ENCODE measurements around the gene MDFIC. TPM values are rescaled to one million over a fixed set of nuclear protein-coding genes. Genes with fewer than 3 reads are reported as not detected.

Gene MDFIC
- total RNA-seq, 2 experiments from 2014 or later: 55.9 to 57.1 TPM

DNA sequence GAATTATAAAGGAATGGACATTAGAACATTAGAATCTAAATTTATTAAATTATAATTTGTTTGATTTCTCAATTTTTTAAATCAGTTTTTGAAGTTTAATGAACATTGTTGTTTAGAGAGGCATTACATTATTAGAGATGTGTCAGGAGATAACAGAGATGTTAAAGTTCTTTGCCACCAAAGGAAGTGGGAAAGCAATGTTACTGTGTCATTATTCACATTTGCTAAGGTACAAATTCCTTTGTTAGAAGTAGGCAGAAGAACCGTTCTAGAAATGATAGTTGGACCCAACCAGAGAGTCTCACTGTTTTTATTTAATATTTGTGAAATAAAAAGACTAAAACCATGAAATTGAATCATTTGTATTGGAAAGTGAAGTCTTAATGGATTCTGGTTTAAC lies 92.9 kb downstream of the MDFIC start:
- no peaks in the 10 kb centered on the region for H3K9me3 Mint-ChIP-seq
- peaks cover 28% of the 10 kb centered on the region for H3K36me3 Mint-ChIP-seq
- DNase-seq: no peak
- no peak overlapping the region for H3K4me3 Mint-ChIP-seq
- H3K27me3 Mint-ChIP-seq: no peaks in the 10 kb centered on the region
- H3K4me1 Mint-ChIP-seq: peaks cover 9% of the 10 kb centered on the region
- no peak overlapping the region for H3K27ac Mint-ChIP-seq

GRCh38 chr7:115015619-115016018 lies 93.7 kb downstream of the MDFIC start:
- no peaks in the 10 kb centered on the region for H3K27me3 Mint-ChIP-seq
- no peak overlapping the region for H3K27ac Mint-ChIP-seq
- peaks cover 6% of the 10 kb centered on the region for H3K4me1 Mint-ChIP-seq
- H3K36me3 Mint-ChIP-seq: peaks cover 27% of the 10 kb centered on the region
- no peaks in the 10 kb centered on the region for H3K9me3 Mint-ChIP-seq
- no peak for DNase-seq
- no peak overlapping the region for H3K4me3 Mint-ChIP-seq

DNA sequence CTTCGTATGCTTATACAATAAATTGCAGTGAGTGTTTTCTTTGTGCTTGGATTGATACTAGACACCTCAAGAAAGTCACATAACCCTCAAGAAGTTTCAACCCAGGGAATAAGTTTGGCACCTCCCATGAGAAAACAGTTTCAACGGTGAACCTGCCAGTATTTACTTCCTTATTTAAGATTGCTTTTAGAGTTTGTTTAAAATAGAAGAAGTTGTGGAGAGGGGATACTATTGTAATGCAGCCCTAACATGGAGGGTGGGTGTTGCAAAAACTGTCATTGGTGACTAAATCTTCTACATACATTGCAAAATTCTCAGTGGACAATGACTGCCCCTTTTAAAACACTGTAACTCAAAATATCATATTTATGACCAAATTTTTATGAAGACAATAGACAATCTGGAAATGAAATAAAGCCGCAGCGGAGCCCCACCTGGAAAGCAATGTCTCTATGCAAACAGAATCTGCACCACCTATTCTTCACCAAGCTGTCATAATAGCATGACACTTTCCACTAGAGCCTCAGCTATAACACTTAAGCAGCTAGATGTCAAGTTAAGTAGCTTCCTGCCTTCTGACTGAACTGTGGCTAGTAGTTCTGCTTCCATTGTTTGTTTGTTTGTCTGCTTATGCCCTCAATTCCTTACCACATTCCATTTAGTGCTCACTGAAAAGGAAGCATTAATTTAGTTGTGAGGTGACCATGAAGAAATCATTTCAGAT lies 98.2 kb downstream of the MDFIC start:
- Mint-ChIP-seq H3K36me3 (peaks cover 9% of the 10 kb centered on the region), H3K4me3 (no peak overlapping the region), H3K9me3 (no peaks in the 10 kb centered on the region), H3K4me1 (peaks cover 4% of the 10 kb centered on the region), H3K27ac (no peak overlapping the region), H3K27me3 (peaks cover 5% of the 10 kb centered on the region)
- DNase-seq: no peak

DNA sequence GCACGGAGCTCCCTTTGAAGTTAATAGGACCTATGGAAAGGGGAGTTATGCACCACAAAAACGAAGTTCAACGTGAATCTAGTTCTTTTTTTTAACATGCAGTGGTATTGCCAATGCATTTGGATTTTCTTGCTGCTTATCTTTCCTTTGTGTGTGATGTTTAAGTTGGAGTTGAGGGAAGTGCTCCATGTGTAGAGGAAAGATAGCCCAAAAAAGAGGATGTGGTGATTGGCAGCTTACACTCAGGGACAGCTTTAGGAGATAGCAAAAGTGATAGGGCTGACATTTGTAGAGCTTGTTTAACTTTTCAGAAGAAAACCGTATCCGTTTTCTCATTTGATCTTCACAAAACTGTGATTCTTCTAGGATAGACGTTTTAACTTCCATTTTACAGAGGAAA lies 101.3 kb downstream of the MDFIC start:
- no peak overlapping the region for H3K27ac Mint-ChIP-seq
- no peaks in the 10 kb centered on the region for H3K9me3 Mint-ChIP-seq
- DNase-seq: no peak
- no peaks in the 10 kb centered on the region for H3K36me3 Mint-ChIP-seq
- H3K27me3 Mint-ChIP-seq: peaks cover 8% of the 10 kb centered on the region
- H3K4me1 Mint-ChIP-seq: peaks cover 4% of the 10 kb centered on the region
- no peak overlapping the region for H3K4me3 Mint-ChIP-seq

- Mint-ChIP-seq H3K27ac (no peak overlapping the region), H3K27me3 (peaks cover 9% of the 10 kb centered on the region), H3K4me1 (peaks cover 4% of the 10 kb centered on the region), H3K9me3 (no peaks in the 10 kb centered on the region), H3K36me3 (no peaks in the 10 kb centered on the region), H3K4me3 (no peak overlapping the region)
- no peak for DNase-seq
Measured at GRCh38 chr7:115024276-115024675, 102.4 kb downstream of the MDFIC start.

GRCh38 chr7:115032715-115033703 lies 111.1 kb downstream of the MDFIC start:
- DNase-seq: no peak
- H3K4me3 Mint-ChIP-seq: no peak overlapping the region
- peaks cover 7% of the 10 kb centered on the region for H3K4me1 Mint-ChIP-seq
- H3K9me3 Mint-ChIP-seq: no peaks in the 10 kb centered on the region
- no peak overlapping the region for H3K27ac Mint-ChIP-seq
- no peaks in the 10 kb centered on the region for H3K36me3 Mint-ChIP-seq
- H3K27me3 Mint-ChIP-seq: peaks cover 9% of the 10 kb centered on the region

GRCh38 chr7:115033917-115034459 lies 112.1 kb downstream of the MDFIC start:
- Mint-ChIP-seq H3K9me3 (no peaks in the 10 kb centered on the region), H3K27me3 (peaks cover 6% of the 10 kb centered on the region), H3K4me3 (no peak overlapping the region), H3K36me3 (no peaks in the 10 kb centered on the region), H3K27ac (no peak overlapping the region), H3K4me1 (peaks cover 7% of the 10 kb centered on the region)
- no peak for DNase-seq

DNA sequence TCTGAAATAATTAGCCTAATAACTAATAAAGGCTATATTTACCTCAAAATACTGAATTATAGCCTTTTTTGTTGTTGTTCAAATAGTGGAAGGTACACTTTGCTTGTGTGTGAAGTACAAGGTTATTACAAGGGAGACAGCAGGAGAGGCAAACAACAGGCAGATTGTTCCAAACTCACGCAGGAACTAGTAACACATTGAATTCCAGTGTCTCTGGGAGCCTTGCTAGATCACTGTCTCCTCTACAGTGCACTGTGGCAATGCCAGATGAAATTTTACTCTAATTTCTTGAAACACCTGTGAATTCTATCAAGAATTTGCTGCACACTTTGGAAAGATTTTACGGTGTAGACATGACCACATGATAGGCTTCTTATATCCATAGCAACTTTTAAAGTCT lies 112.6 kb downstream of the MDFIC start:
- Mint-ChIP-seq H3K36me3 (no peaks in the 10 kb centered on the region), H3K9me3 (no peaks in the 10 kb centered on the region), H3K27me3 (peaks cover 6% of the 10 kb centered on the region), H3K4me1 (peaks cover 7% of the 10 kb centered on the region), H3K27ac (no peak overlapping the region), H3K4me3 (no peak overlapping the region)
- DNase-seq: no peak

DNA sequence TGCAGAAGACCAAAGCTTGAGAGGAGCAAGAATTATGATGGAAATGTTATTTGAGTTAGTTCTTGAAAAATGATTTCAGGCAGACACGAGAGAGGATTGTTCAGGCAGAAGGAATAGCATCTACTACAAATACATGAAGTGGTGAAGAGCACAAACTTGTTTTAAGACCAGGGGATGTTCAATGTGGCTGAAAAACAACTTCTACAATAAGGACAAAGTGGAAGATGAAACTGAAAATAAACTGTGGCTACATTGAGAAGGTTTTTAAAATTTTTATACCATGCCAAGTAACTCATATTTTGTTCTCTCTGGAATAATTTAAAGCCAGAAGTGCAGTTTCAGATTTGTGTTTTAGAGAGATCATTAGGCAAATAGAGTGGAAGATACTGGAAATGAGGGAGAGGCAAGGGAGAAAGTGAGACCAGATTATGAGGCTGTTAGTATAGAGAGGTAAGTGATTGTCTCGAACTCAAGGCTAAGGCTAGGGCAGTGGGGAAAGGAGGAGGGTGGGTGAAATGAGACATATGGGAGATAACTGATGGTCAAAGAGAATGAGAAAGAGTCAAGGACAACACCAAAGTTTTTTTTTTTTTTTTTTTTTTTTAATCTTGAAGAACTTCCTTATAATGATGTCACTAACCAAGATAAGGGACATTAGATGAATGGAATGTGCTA lies 115.4 kb downstream of the MDFIC start:
- Mint-ChIP-seq H3K27me3 (peaks cover 6% of the 10 kb centered on the region), H3K4me3 (no peak overlapping the region), H3K9me3 (no peaks in the 10 kb centered on the region), H3K36me3 (no peaks in the 10 kb centered on the region), H3K27ac (no peak overlapping the region), H3K4me1 (peaks cover 7% of the 10 kb centered on the region)
- DNase-seq: no peak

GRCh38 chr7:115038158-115038557 lies 116.3 kb downstream of the MDFIC start:
- no peak for DNase-seq
- Mint-ChIP-seq H3K27me3 (peaks cover 6% of the 10 kb centered on the region), H3K27ac (no peak overlapping the region), H3K9me3 (no peaks in the 10 kb centered on the region), H3K4me1 (peaks cover 7% of the 10 kb centered on the region), H3K36me3 (no peaks in the 10 kb centered on the region), H3K4me3 (no peak overlapping the region)

DNA sequence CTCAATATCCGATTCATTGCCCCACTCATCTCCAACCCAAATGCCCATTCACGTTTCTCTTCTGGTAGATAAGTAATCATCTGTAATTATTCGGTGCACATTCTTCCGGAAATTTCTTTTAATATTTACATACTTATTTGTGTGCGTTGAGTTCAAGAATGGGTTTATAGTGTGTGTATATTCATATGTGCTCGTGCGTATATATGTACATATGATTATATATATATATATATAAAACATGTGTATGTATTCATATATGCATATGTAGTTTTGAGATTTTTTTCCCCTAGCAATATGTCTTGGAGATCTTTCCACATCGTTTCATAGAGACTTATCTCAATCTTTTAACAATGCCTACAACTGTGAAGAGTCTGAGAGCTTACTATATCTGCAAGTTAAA lies 118.2 kb downstream of the MDFIC start:
- no peak for DNase-seq
- H3K27me3 Mint-ChIP-seq: peaks cover 6% of the 10 kb centered on the region
- no peaks in the 10 kb centered on the region for H3K9me3 Mint-ChIP-seq
- no peak overlapping the region for H3K4me3 Mint-ChIP-seq
- H3K27ac Mint-ChIP-seq: no peak overlapping the region
- H3K4me1 Mint-ChIP-seq: peaks cover 7% of the 10 kb centered on the region
- H3K36me3 Mint-ChIP-seq: no peaks in the 10 kb centered on the region

- Mint-ChIP-seq H3K9me3 (no peaks in the 10 kb centered on the region), H3K27ac (no peak overlapping the region), H3K36me3 (no peaks in the 10 kb centered on the region), H3K4me3 (no peak overlapping the region), H3K4me1 (peaks cover 7% of the 10 kb centered on the region), H3K27me3 (peaks cover 6% of the 10 kb centered on the region)
- no peak for DNase-seq
Measured at GRCh38 chr7:115040495-115040894, 118.6 kb downstream of the MDFIC start.

DNA sequence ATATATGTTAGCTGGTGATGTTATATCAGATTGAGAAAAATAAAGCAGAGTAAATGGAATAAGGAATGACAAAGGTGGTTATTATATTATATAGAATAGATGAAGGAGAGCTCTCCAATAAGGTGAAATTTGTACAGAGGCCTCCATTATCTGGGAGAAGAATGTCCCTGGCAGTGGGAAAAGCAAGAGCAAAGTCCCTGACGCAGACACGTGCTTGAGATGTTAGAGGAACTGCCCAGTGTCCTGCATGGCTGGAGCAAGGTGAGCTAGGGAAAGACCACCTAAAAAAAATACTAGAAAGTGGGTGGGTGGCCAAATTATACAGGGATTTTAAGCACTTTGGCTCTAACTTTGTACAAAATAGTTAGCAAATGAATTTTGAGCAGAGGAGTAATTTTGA lies 120.7 kb downstream of the MDFIC start:
- Mint-ChIP-seq H3K27ac (no peak overlapping the region), H3K27me3 (no peaks in the 10 kb centered on the region), H3K4me3 (no peak overlapping the region), H3K4me1 (peaks cover 4% of the 10 kb centered on the region), H3K36me3 (no peaks in the 10 kb centered on the region), H3K9me3 (no peaks in the 10 kb centered on the region)
- DNase-seq: no peak

- no peaks in the 10 kb centered on the region for H3K9me3 Mint-ChIP-seq
- peaks cover 4% of the 10 kb centered on the region for H3K4me1 Mint-ChIP-seq
- DNase-seq: no peak
- no peaks in the 10 kb centered on the region for H3K36me3 Mint-ChIP-seq
- H3K27me3 Mint-ChIP-seq: no peaks in the 10 kb centered on the region
- H3K4me3 Mint-ChIP-seq: no peak overlapping the region
- no peak overlapping the region for H3K27ac Mint-ChIP-seq
Measured at GRCh38 chr7:115043605-115044004, 121.7 kb downstream of the MDFIC start.

DNA sequence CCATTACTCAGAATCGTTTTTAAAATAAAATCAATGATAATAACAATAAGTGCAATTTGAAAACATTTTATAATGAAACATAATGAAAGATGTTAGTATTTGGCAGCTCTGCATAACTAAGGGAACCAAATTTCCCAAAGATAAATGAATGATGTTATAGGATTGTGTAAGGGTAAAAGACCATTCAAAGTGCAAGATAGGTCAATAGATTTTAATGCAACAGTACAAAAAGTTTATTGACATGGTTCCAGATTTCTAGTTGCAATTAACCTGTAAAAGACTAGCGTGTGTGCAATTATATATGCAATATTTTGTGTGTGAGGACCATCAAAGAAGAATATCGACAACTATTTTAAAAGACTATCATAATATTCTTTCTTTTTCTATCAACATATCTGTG lies 122.3 kb downstream of the MDFIC start:
- Mint-ChIP-seq H3K27ac (no peak overlapping the region), H3K4me1 (peaks cover 4% of the 10 kb centered on the region), H3K4me3 (no peak overlapping the region), H3K27me3 (no peaks in the 10 kb centered on the region), H3K36me3 (no peaks in the 10 kb centered on the region), H3K9me3 (no peaks in the 10 kb centered on the region)
- DNase-seq: no peak
